Tibial nerve (tissue), 4 donors: ENCODE results near the gene BANK1. TPM values are rescaled to one million over a fixed set of nuclear protein-coding genes. Genes with fewer than 3 reads are reported as not detected.

ENCODE experiments used
- DNase-seq, 2 donors: peaks; one replicate each; pipeline ENCODE4 v3.0.0-alpha.2; 2019; ENCODE audit warnings: low spot score in 2 of 2
- H3K27ac ChIP-seq, 4 donors: fragments of 200-600 bp; sonication (generic) in 3 of 4; one replicate each; pipeline ENCODE4 v1.5.1; 2017 to 2019; ENCODE audit warnings: mild to moderate bottlenecking in 1 of 4
- H3K27me3 ChIP-seq, 2 donors: fragments of 200-600 bp; sonication (generic) in 1 of 2; one replicate each; pipeline versions ENCODE4 v1.5.1 to v1.6.0; 2017 to 2019
- H3K36me3 ChIP-seq, 3 donors: fragments of 200-600 bp; sonication (generic); one replicate each; pipeline ENCODE4 v1.5.1; 2018 to 2019
- H3K4me1 ChIP-seq, 4 donors: fragments of 200-600 bp; sonication (generic) in 3 of 4; one replicate each; pipeline ENCODE4 v1.5.1; 2017 to 2019
- H3K4me3 ChIP-seq, 4 donors: fragments of 200-600 bp; sonication (generic) in 3 of 4; one replicate each; pipeline ENCODE4 v1.5.1; 2017 to 2019; ENCODE audit warnings: mild to moderate bottlenecking in 1 of 4, moderate library complexity in 1 of 4
- H3K9me3 ChIP-seq, 4 donors: fragments of 200-600 bp; sonication (generic) in 3 of 4; one replicate each; pipeline ENCODE4 v1.5.1; 2017 to 2019
- CTCF ChIP-seq, 5 experiments: fragments of 200-600 bp in 3 of 5; fragments of 450-650 bp in 2 of 5; sonication (generic) in 3 of 5; IDR thresholded peaks; one replicate each; pipeline ENCODE4 v1.5.1; 2016 to 2019; ENCODE audit warnings: antibody characterized with exemption in 5 of 5, mild to moderate bottlenecking in 3 of 5, moderate library complexity in 2 of 5
- EP300 ChIP-seq, 2 donors: sonication (generic); formaldehyde crosslinking; IDR thresholded peaks; one replicate each; pipeline ENCODE4 v1.6.1; 2017; ENCODE audit warnings: antibody characterized with exemption in 2 of 2, mild to moderate bottlenecking in 1 of 2
- POLR2A ChIP-seq, 2 donors: fragments of 450-650 bp; IDR thresholded peaks; one replicate each; pipeline ENCODE4 v1.6.1; 2017; ENCODE audit warnings: antibody characterized with exemption in 2 of 2, mild to moderate bottlenecking in 2 of 2, moderate library complexity in 2 of 2
- WGBS, 2 donors: methylation state at CpG; one replicate each; pipeline ENCODE4 v1.1.5; 2018; 5-methylcytosine and 5-hydroxymethylcytosine counted together
- total RNA-seq, 4 donors: library from RNA; depleted of rRNA; stranded (reverse); fragments of >200 nt; gene quantifications; one replicate each; pipeline ENCODE4 v1.1.0, GENCODE V29; 2016

BANK1 gene
- total RNA-seq, 4 donors from 2014 or later, result 3.5 to 6.3 (median 5.1) TPM

GRCh38 chr4:101956068-101956825, 165.7 kb downstream of the BANK1 start:
- Histone ChIP-seq H3K36me3 (no peaks in the 10 kb centered on the region), H3K27me3 (no peaks in the 10 kb centered on the region), H3K9me3 (no peaks in the 10 kb centered on the region), H3K27ac (no peak overlapping the region), H3K4me3 (no peak overlapping the region), H3K4me1 (peaks cover 0 to 7% (median 0%) of the 10 kb centered on the region in 4 donors)
- TF ChIP-seq EP300 (IDR thresholded peaks at IDR 0.05) (no peak), CTCF (IDR thresholded peaks at IDR 0.05) (no peak), POLR2A (IDR thresholded peaks at IDR 0.05) (no peak)
- no peak for DNase-seq
- 81 to 85% methylated on average over 4 of the region's 4 CpGs for WGBS, 2 donors

- TF ChIP-seq POLR2A (IDR thresholded peaks at IDR 0.05) (no peak), EP300 (IDR thresholded peaks at IDR 0.05) (no peak), CTCF (IDR thresholded peaks at IDR 0.05) (no peak)
- H3K4me1 ChIP-seq, result peaks cover 0 to 6% (median 0%) of the 10 kb centered on the region in 4 donors
- no peaks in the 10 kb centered on the region for H3K9me3 ChIP-seq
- H3K36me3 ChIP-seq, result no peaks in the 10 kb centered on the region
- no peak for DNase-seq
- H3K27me3 ChIP-seq, result no peaks in the 10 kb centered on the region
- no peak overlapping the region for H3K27ac ChIP-seq
- H3K4me3 ChIP-seq, result no peak overlapping the region
- 87 to 93% methylated on average over 3 of the region's 3 CpGs for WGBS, 2 donors
Observed at GRCh38 chr4:101958547-101958946, 168.0 kb downstream of the BANK1 start.

GRCh38 chr4:101960431-101960830, 169.9 kb downstream of the BANK1 start:
- Histone ChIP-seq H3K4me1 (no peaks in the 10 kb centered on the region), H3K27ac (no peak overlapping the region), H3K4me3 (no peak overlapping the region), H3K27me3 (no peaks in the 10 kb centered on the region), H3K36me3 (no peaks in the 10 kb centered on the region), H3K9me3 (no peaks in the 10 kb centered on the region)
- no peak for TF ChIP-seq CTCF (IDR thresholded peaks at IDR 0.05)
- no peak for TF ChIP-seq EP300 (IDR thresholded peaks at IDR 0.05)
- TF ChIP-seq POLR2A (IDR thresholded peaks at IDR 0.05), result no peak
- DNase-seq, result no peak
- 91 to 93% methylated on average over 4 of the region's 4 CpGs for WGBS, 2 donors

GRCh38 chr4:101961144-101961543, 170.6 kb downstream of the BANK1 start:
- H3K27me3 ChIP-seq, result no peaks in the 10 kb centered on the region
- H3K27ac ChIP-seq, result no peak overlapping the region
- no peaks in the 10 kb centered on the region for H3K9me3 ChIP-seq
- no peak for DNase-seq
- H3K4me3 ChIP-seq, result no peak overlapping the region
- 40 to 41% methylated on average over 1 of the region's 1 CpG for WGBS, 2 donors
- TF ChIP-seq POLR2A (IDR thresholded peaks at IDR 0.05), result no peak
- no peak for TF ChIP-seq CTCF (IDR thresholded peaks at IDR 0.05)
- TF ChIP-seq EP300 (IDR thresholded peaks at IDR 0.05), result no peak
- H3K36me3 ChIP-seq, result no peaks in the 10 kb centered on the region
- H3K4me1 ChIP-seq, result no peaks in the 10 kb centered on the region

- Histone ChIP-seq H3K9me3 (no peaks in the 10 kb centered on the region), H3K27me3 (no peaks in the 10 kb centered on the region), H3K4me3 (no peak overlapping the region), H3K36me3 (no peaks in the 10 kb centered on the region), H3K27ac (no peak overlapping the region), H3K4me1 (no peaks in the 10 kb centered on the region)
- DNase-seq, result no peak
- 87 to 89% methylated on average over 2 of the region's 2 CpGs for WGBS, 2 donors
- TF ChIP-seq CTCF (IDR thresholded peaks at IDR 0.05) (no peak), EP300 (IDR thresholded peaks at IDR 0.05) (no peak), POLR2A (IDR thresholded peaks at IDR 0.05) (no peak)
Observed at GRCh38 chr4:101967697-101968346, 177.3 kb downstream of the BANK1 start.
